GM21786 (cell line): Measurements from ENCODE around the gene TOPAZ1.

Source experiments
- ATAC-seq: cut with Tn5 transposase; IDR thresholded peaks from one replicate; pipeline ENCODE4 v1.9.1; 2021; ENCODE audit not compliant: unreplicated experiment

The TOPAZ1 gene

GRCh38 chr3:44240061-44240460 is 1.6 kb upstream of the TOPAZ1 start:
- no peak for ATAC-seq

GRCh38 chr3:44242721-44243120 is 1.0 kb downstream of the TOPAZ1 start:
- no peak for ATAC-seq

- ATAC-seq, result no peak
These were observed 6.5 kb downstream of the TOPAZ1 start for GRCh38 chr3:44248152-44248551.

GRCh38 chr3:44252332-44252959 is 10.8 kb downstream of the TOPAZ1 start:
- no peak for ATAC-seq

- ATAC-seq, result no peak
These were observed 17.7 kb downstream of the TOPAZ1 start for GRCh38 chr3:44259404-44259803.

GRCh38 chr3:44264146-44264545 is 22.5 kb downstream of the TOPAZ1 start:
- no peak for ATAC-seq

GRCh38 chr3:44265815-44266214 is 24.1 kb downstream of the TOPAZ1 start:
- ATAC-seq, result no peak

GRCh38 chr3:44272191-44272590 is 30.5 kb downstream of the TOPAZ1 start:
- no peak for ATAC-seq

- ATAC-seq, result no peak
These were observed 36.2 kb downstream of the TOPAZ1 start for GRCh38 chr3:44277925-44278324.

GRCh38 chr3:44280077-44280476 is 38.4 kb downstream of the TOPAZ1 start:
- no peak for ATAC-seq

GRCh38 chr3:44280631-44281030 is 38.9 kb downstream of the TOPAZ1 start:
- no peak for ATAC-seq

- no peak for ATAC-seq
These were observed 43.3 kb downstream of the TOPAZ1 start for GRCh38 chr3:44284949-44285348.

- no peak for ATAC-seq
These were observed 48.3 kb downstream of the TOPAZ1 start for GRCh38 chr3:44289882-44290462.

GRCh38 chr3:44292276-44292675 is 50.6 kb downstream of the TOPAZ1 start:
- no peak for ATAC-seq

- no peak for ATAC-seq
These were observed 51.3 kb downstream of the TOPAZ1 start for GRCh38 chr3:44292947-44293346.

GRCh38 chr3:44297255-44297654 is 55.6 kb downstream of the TOPAZ1 start:
- no peak for ATAC-seq

- no peak for ATAC-seq
These were observed 60.1 kb downstream of the TOPAZ1 start for GRCh38 chr3:44301746-44302145.

GRCh38 chr3:44309500-44309899 is 67.8 kb downstream of the TOPAZ1 start:
- ATAC-seq, result no peak

GRCh38 chr3:44318891-44319311 is 77.2 kb downstream of the TOPAZ1 start:
- no peak for ATAC-seq

GRCh38 chr3:44321335-44321734 is 79.6 kb downstream of the TOPAZ1 start:
- no peak for ATAC-seq

- ATAC-seq, result no peak
These were observed 81.8 kb downstream of the TOPAZ1 start for GRCh38 chr3:44323341-44323955.

- ATAC-seq, result no peak
These were observed 82.9 kb downstream of the TOPAZ1 start for GRCh38 chr3:44324584-44324983.

GRCh38 chr3:44326019-44326418 is 84.3 kb downstream of the TOPAZ1 start:
- ATAC-seq, result no peak
